K562 (cell line): ENCODE data around the gene RUNX1. TPM values are rescaled to one million over a fixed set of nuclear protein-coding genes. Genes with fewer than 3 reads are reported as not detected.

Experiments used
- E2F1 ChIP-seq: sonication (generic); formaldehyde crosslinking; IDR thresholded peaks from 2 replicates; pipeline ENCODE4 v1.8.1; 2023; ENCODE audit warnings: mild to moderate bottlenecking, missing genetic modification reagents, moderate library complexity
- HDAC1 ChIP-seq, 2 experiments: fragments of 450-650 bp; IDR thresholded peaks; 2 replicates each; pipeline ENCODE4 v1.6.1; 2016 to 2017; ENCODE audit warnings: inconsistent platforms in 1 of 2, mild to moderate bottlenecking in 1 of 2, moderate library complexity in 1 of 2
- ILK ChIP-seq: fragments of 450-650 bp; IDR thresholded peaks from 2 replicates; pipeline ENCODE4 v1.6.1; 2016; ENCODE audit warnings: missing genetic modification characterization, low read depth, mild to moderate bottlenecking, missing compliant biosample characterization, moderate library complexity, borderline replicate concordance
- KDM4B ChIP-seq, 2 experiments: fragments of 450-650 bp in 1 of 2; sonication (generic) in 1 of 2; IDR thresholded peaks; 2 replicates each; pipeline ENCODE4 v1.6.1; 2016 to 2017; ENCODE audit warnings: borderline replicate concordance in 2 of 2, antibody characterized with exemption in 1 of 2, low read depth in 1 of 2, mild to moderate bottlenecking in 1 of 2
- MCM2 ChIP-seq: fragments of 450-650 bp; IDR thresholded peaks from 2 replicates; pipeline ENCODE4 v1.6.1; 2017; ENCODE audit warnings: low read depth, mild to moderate bottlenecking
- MLLT1 ChIP-seq, 2 experiments: fragments of 450-650 bp; IDR thresholded peaks; 2 replicates each; pipeline ENCODE4 v1.6.1; 2016
- MTA3 ChIP-seq: fragments of 450-650 bp; formaldehyde crosslinking; IDR thresholded peaks from 2 replicates; pipeline ENCODE4 v1.6.1; 2017; ENCODE audit warnings: mild to moderate bottlenecking, borderline replicate concordance
- MYC ChIP-seq, 2 experiments: fragments of 250-450 bp in 1 of 2; sonication (Bioruptor Pico) in 1 of 2; IDR thresholded peaks; 2 replicates each; pipeline versions ENCODE4 v1.5.1 to v1.6.1; 2012 to 2021; ENCODE audit warnings: low read depth in 2 of 2, borderline replicate concordance in 1 of 2, improper control_type of control experiment in 1 of 2, low read length in 1 of 2, mild to moderate bottlenecking in 1 of 2, moderate library complexity in 1 of 2
- PHF8 ChIP-seq: fragments of 200-600 bp; sonication (generic); IDR thresholded peaks from 2 replicates; pipeline ENCODE4 v1.6.1; 2012; ENCODE audit warnings: mixed run types, mild to moderate bottlenecking, inconsistent platforms, low read length, moderate library complexity, borderline replicate concordance
- PHTF2 ChIP-seq: fragments of 250-450 bp; sonication (Bioruptor Pico); IDR thresholded peaks from 2 replicates; pipeline ENCODE4 v1.5.0; 2021; ENCODE audit warnings: mild to moderate bottlenecking
- RBFOX2 ChIP-seq: fragments of 200-400 bp; formaldehyde crosslinking; IDR thresholded peaks from 2 replicates; pipeline ENCODE4 v1.6.1; 2017; ENCODE audit warnings: low read depth, mild to moderate bottlenecking, low read length, moderate library complexity
- SIN3B ChIP-seq: fragments of 450-650 bp; IDR thresholded peaks from 2 replicates; pipeline ENCODE4 v1.6.1; 2017; ENCODE audit warnings: low read depth, mild to moderate bottlenecking, moderate library complexity
- TFE3 ChIP-seq: fragments of 450-650 bp; formaldehyde crosslinking; IDR thresholded peaks from 2 replicates; pipeline ENCODE4 v1.4.0; 2020; ENCODE audit warnings: mild to moderate bottlenecking, mixed read lengths
- ZNF165 ChIP-seq: fragments of 250-450 bp; sonication (Bioruptor Pico); IDR thresholded peaks from 2 replicates; pipeline ENCODE4 v1.4.0; 2020; ENCODE audit warnings: borderline replicate concordance
- ZNF232 ChIP-seq: sonication (generic); formaldehyde crosslinking; IDR thresholded peaks from 2 replicates; pipeline ENCODE4 v1.8.0; 2022; ENCODE audit warnings: mild to moderate bottlenecking, missing genetic modification reagents
- ZNF41 ChIP-seq: fragments of 250-450 bp; sonication (Bioruptor Pico); conservative IDR thresholded peaks from 2 replicates; pipeline ENCODE4 v1.4.0; 2020; ENCODE audit warnings: mild to moderate bottlenecking
- ZNF583 ChIP-seq: fragments of 250-450 bp; sonication (Bioruptor Pico); IDR thresholded peaks from 2 replicates; pipeline ENCODE4 v1.4.0; 2020
- ZNF639 ChIP-seq, 2 experiments: fragments of 200-800 bp in 1 of 2; sonication (Bioruptor generic) in 1 of 2; sonication (generic) in 1 of 2; formaldehyde crosslinking in 1 of 2; IDR thresholded peaks in 1 of 2; conservative IDR thresholded peaks in 1 of 2; 2 replicates each; pipeline versions ENCODE4 v1.5.0 to v1.6.1; 2016 to 2020; ENCODE audit warnings: missing compliant biosample characterization in 1 of 2, missing genetic modification characterization in 1 of 2, missing genetic modification reagents in 1 of 2
- ZNF696 ChIP-seq: fragments of 250-450 bp; sonication (Bioruptor Pico); conservative IDR thresholded peaks from 2 replicates; pipeline ENCODE4 v1.4.0; 2020; ENCODE audit warnings: mild to moderate bottlenecking, moderate library complexity
- ZNF830 ChIP-seq: fragments of 250-450 bp; sonication (Bioruptor Pico); IDR thresholded peaks from 2 replicates; pipeline ENCODE4 v1.5.0; 2021; ENCODE audit warnings: mild to moderate bottlenecking
- polyA plus RNA-seq, 8 experiments: library from polyadenylated mRNA; depleted of rRNA in 4 of 8; stranded (reverse) in 5 of 8; unstranded in 3 of 8; fragments of >200 nt; fragmentation: Nextera tagmentation in 2 of 8; fragmentation: Illumina TruSeq in 1 of 8; extraction: Ambion mirVana in 2 of 8; extraction: Trizol in 1 of 8; gene quantifications; 2 replicates each; pipeline versions ENCODE4 v1.2.1 to v1.2.3, GENCODE V29; 2011 to 2014; ENCODE audit warnings: inconsistent platforms in 1 of 8, missing spikeins in 1 of 8
- total RNA-seq, 7 experiments: library from RNA; depleted of rRNA in 6 of 7; stranded (reverse); fragments of >200 nt in 6 of 7; fragmentation: Illumina TruSeq in 2 of 7; extraction: Trizol in 2 of 7; gene quantifications; 2 replicates each; pipeline versions ENCODE4 v1.2.1 to v1.2.3, GENCODE V29; 2011 to 2021; ENCODE audit warnings: low replicate concordance in 1 of 7

RUNX1 gene
- total and polyA plus RNA-seq, 9 of the 15 experiments (the other 6 are each of a cell fraction or from before 2014, with no cell fraction given): 2.2 to 68.6 (median 17.8) TPM

- TF ChIP-seq ZNF696 (CRISPR knock-in tag) (no peak), ZNF41 (CRISPR knock-in tag) (no peak), MYC (IDR thresholded peaks at IDR 0.05; ENCODE audit: low read depth, low read length) (peak; percentile 88), MYC (CRISPR knock-in tag; IDR thresholded peaks at IDR 0.05; ENCODE audit: borderline replicate concordance, low read depth) (no peak; the same call in 1 of the 2 replicates), ILK (tag) (no peak), E2F1 (CRISPR knock-in tag) (peak; percentile 57; the same call in 1 of the 2 replicates), PHF8 (peak; percentile 47; the same call in 1 of the 2 replicates), ZNF165 (CRISPR knock-in tag) (peak; percentile 12; the same call in 1 of the 2 replicates), ZNF583 (CRISPR knock-in tag) (no peak; the same call in 1 of the 2 replicates), ZNF232 (CRISPR knock-in tag) (no peak), SIN3B (no peak), ZNF639 (CRISPR knock-in tag; conservative IDR thresholded peaks at IDR 0.05 in 1 of 2, IDR thresholded peaks at IDR 0.05 in 1 of 2) (peak in 1 of 2 experiments; percentile 85; a peak in 2 of 4 replicates), KDM4B (IDR thresholded peaks at IDR 0.05; ENCODE audit: borderline replicate concordance in 2 of 2, low read depth in 1 of 2) (peak in 1 of 2 experiments; percentile 71; a peak in 1 of 4 replicates), MTA3 (peak; percentile 76; the same call in 1 of the 2 replicates), RBFOX2 (peak; percentile 88), ZNF830 (CRISPR knock-in tag) (no peak), PHTF2 (CRISPR knock-in tag) (no peak), MLLT1 (IDR thresholded peaks at IDR 0.05) (peak; percentile 5 to 97; a peak in 3 of 4 replicates), TFE3 (CRISPR knock-in tag) (no peak), HDAC1 (IDR thresholded peaks at IDR 0.05) (peak in 1 of 2 experiments; percentile 81; a peak in 2 of 4 replicates), MCM2 (no peak)
Observed at GRCh38 chr21:35026617-35027562, 22.2 kb downstream of the RUNX1 start (continued).
